HG03439 (cell line): ENCODE data around the gene DNAJC6.

ENCODE experiments used
- ATAC-seq: cut with Tn5 transposase; IDR thresholded peaks from one replicate; pipeline ENCODE4 v1.9.1; 2021; ENCODE audit warnings: mild to moderate bottlenecking, moderate library complexity; ENCODE audit not compliant: unreplicated experiment

DNAJC6 gene

DNA sequence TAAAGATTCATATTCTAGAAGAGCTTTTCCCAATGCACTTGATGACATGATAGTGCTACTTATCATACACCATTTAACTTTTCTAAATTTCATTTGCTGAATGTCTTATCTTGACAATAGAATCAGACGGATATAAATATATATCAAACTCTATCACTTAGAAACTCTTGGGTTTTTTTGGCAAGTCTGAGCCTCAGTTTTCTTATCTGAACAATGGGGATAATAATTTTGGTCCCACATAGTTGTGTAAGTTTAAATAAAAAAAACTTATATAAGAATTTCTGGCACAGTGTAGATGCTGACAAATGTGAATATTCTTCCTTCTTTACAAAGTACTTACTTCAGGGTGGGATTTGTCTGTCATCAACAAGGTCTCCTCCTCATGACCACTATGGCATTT is 89.7 kb downstream of the DNAJC6 start:
- ATAC-seq: no peak

DNA sequence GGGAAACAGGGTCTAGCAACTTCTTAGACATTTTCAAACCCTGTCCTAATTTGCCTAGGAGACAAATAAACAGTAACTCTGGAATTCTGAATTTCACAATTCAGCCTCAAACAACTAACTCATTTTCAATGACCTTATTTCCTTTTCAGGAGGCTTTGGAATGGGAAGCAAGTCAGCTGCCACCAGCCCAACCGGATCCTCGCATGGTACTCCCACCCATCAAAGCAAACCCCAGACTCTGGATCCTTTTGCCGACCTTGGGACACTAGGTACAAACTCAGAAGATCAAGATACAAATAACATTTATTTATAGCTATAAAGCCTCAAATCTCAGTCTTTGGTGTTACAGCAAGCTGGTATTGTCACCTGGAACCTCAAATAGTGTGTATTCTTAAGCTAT is 92.3 kb downstream of the DNAJC6 start:
- ATAC-seq: no peak

DNA sequence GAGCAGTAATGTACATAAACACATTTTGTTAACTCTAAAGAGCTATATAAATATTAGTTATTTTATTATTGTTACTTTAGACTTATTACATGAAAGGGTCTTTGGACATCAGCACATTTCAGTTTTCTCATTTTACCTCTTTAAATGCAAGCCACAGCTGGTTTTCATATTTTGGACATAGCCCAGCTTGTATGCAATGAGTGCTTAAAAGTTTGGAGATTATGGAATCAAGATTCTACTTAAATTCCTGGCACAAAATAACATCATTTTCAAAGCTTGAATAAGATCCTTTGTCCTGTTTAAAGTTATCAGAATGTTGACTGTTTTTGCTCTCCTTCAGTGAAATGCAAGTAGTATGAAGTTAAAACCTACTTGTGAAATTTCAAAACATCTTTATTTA is 95.6 kb downstream of the DNAJC6 start:
- no peak for ATAC-seq

DNA sequence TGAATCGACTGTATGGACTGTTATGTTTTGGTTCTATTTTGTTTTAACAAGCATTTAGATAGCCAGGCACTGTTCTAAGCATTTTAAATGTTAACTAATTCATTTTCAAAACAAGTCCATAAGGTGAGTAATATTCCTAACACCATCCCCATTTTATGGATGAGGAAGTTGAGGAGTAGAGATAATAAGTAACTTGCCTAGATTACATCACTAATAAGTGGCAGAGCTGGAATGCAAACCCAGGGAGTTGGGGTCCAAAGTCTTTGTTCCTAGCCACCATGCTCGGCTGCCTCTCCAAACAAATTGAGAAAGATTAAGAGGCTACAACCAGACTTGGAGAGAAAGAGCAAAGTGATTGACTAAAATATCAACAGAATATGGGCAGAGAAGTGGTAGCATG is 98.5 kb downstream of the DNAJC6 start:
- no peak for ATAC-seq

DNA sequence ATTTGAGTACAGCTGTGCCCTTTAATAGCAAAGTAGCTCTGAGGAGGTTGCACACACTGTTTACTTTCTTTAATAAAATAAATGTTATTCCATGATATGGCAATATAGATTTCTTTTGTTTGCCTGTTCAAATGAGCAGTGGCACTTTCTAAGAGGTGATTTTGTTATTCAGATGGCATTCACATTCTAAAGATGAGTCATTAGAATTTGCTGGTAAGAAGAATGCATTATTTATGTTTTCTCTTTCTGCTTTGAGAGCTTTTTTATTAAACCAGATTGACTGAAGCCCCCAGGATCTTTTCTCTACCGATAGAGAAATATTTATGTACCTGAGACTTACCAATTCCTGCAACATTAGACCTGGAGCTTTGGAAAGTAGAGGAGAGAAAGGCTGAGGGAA is 100.0 kb downstream of the DNAJC6 start:
- ATAC-seq: no peak

DNA sequence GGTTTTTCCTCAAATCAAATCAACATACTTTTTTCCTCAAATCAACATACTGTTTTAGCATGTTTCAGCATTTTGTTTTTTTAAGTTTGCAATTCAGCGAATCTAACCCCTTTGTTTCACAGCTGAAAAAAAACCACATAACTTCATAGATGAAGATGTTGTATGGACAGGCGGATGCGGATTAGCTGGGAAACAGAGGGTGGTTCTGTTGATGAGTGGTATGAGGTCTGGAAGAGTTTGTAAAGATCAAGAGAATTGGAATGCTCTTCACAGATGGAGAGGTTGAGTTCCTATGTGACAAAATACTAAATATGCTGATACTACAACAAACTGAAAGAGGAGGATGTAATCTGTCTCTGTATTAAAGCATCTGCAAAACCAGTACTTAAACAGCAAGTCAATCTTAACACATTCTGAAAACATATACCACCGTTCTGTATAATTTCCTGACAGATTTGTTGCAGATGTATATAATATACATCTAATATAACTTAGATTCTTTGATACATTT is 100.5 kb downstream of the DNAJC6 start:
- ATAC-seq: no peak

DNA sequence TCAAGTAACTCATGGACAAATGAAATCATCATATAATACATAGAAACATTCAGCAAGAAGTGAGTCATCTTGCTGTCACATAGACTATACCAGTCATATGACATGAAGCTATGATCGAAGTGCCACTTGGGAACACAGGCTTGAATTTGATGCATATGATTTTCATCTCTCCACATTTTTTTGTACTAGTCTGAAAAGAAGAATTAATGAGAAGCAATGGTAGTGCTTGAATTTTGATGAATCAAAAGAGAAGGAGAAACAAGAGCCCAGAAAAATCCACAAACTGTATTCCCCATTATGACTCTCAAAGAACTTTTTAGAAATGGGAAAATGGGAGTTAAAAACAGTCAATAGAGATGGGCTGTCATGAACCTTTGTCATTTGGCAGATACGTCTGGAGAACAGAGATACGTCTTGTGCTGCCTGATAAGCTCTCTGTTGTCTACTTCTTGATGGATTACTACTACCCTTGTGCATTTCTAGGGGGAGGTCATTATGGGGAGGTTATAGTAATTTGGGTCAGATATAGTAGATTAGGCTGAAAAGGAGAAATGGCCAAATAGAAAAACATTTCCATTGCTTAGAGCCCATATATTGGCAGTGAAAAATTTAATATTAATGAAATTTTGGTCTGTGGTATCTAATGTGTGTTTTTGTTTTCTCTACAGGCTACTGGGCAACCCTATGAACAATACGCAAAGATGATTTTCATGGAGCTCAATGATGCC is 103.1 kb downstream of the DNAJC6 start:
- ATAC-seq: no peak

DNA sequence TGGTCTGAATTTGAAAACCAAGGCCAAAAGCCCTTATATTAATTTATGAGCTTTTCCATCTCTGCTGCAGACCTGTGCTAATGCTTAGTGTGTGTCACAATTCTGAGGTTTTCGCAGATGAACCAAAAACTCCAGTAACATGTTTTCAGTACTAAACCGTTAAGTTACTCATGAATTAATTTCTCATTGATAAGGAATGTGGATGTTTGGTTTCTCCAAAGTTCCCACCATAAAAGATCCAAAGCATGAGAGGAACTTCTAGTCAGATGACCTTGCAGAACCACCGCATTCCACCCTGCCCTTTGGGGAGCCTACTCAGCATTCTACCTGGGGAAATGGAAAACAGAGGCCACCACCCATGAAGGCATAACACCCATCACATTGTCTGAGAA is 103.6 kb downstream of the DNAJC6 start:
- ATAC-seq: no peak

DNA sequence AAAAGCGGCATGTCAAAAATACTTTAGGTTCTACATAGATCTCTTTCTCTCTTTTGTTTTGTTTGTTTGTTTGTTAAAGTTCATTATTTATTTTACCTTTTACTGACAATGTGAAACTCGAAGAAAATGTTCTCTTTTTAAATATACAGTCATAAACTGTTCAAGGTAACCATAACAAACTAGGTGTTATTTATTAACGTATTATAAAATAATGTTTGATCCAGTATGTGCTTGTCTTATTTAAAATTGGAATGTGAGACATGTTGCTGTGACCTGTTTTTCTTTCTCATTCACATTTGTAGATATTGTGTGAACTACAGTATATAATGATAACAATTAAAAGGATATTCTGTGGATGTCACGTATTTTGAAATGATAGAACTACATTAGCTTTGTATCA is 105.2 kb downstream of the DNAJC6 start:
- no peak for ATAC-seq

DNA sequence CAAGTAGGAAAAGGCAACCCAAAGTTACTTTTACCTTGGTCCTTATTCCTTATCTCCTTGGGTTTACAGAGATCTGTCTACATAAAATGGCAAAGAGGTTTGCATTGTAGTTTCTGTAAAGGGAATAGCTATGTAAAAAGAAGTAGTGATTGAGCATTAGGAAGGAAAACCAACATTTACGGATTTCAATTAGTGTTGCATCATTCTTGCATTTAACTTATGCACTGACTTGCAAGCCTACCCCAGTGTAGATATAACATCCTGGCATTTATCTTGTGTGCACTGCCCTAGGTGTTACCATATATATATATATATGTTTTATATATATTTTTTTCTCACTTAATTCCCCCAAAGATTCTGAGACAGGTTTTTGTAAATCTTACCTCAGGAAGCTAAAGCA is 107.4 kb downstream of the DNAJC6 start:
- no peak for ATAC-seq

DNA sequence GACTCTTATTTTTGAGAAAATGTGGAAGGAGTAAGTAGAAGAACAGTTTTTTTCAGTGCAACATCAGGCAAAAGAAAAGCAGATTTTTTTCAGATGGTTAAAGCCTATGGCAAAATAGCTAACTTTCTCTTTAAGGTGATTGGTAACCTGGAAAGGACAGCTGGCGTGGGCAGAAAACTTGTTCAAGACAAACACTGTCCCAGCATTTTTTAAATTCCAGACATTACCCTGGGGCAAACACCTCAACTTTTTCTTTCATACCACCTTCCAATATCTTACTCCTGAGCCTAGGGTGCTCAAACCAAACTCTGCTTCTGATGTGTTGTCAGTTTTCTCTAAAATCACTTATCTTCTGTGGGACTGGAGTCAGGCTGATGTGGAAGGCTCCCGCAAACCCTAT is 108.4 kb downstream of the DNAJC6 start:
- ATAC-seq: no peak

DNA sequence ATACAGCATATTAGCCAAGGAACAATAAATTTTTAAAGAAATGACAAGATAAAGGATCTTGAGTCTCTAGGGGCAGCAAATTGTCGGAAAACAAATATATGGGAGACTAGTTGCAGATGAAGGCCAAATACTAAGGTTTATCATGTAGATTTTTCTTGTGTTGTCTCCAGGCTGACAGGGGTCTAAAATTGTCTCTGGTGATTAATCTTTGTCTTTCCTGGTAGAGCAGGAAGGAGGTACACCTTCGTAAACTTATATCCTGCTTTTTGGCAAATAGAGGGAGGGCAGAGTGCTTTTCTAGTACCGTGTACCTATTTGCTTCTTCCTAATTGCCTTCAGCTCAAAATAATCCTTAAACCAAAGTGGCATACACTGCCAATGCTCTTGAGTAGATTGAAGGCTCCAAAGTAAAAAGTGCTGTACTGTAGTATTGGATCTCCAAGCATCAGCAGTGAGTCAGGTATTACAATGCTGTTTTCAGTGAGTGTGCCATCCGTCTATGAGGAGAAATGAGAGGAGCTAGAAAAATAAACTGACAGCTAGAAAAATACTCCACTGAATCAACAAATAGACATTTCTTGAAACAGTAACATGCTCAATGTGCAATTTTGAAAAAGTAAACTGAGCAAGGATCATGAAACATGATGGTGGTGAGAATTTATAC is 109.3 kb downstream of the DNAJC6 start:
- no peak for ATAC-seq

DNA sequence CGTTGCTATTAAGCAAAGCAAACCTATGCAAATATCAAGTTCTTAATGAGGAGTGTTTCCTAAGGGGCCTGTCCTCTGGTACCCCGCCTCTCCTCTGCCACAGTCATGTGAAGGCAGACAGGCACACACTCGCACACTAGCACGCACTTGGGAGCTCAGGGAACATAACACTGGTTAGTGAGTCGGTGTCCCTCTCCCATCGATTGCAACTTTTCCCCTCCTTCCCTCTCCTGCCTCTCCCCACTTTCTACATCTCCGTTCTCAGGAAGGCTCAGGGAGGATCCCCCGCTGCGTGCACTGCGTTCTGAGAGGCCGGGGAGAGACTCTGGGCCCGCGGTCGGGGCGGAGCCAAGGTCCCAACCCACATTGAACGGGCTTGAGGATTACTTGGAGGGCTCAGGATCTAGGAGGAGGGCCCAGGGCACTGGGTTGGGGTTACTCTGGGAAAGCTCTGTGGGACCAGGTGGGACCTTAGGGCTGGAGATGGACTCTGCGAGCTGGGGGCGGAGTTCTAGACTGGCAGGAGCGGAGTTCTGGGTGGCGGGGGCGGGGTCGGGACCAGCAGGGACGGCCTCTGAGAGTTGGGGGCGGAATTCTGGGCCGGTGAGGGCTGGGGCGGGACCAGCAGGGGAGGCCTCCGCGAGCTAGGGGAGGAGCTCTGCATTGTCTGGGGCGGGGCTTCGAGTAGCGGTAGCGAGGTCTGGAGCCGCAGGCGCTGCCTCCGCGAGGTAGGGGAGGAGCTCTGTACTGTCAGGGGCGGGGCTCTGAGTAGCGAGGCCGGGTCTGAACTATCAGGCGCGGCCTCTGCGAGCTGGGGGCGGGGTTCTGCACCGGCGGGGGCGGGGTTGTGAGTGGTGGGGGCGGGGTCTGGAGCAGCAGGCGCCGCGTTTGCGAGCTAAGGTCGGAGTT is 110.6 kb downstream of the DNAJC6 start:
- peak; percentile 91 for ATAC-seq

DNA sequence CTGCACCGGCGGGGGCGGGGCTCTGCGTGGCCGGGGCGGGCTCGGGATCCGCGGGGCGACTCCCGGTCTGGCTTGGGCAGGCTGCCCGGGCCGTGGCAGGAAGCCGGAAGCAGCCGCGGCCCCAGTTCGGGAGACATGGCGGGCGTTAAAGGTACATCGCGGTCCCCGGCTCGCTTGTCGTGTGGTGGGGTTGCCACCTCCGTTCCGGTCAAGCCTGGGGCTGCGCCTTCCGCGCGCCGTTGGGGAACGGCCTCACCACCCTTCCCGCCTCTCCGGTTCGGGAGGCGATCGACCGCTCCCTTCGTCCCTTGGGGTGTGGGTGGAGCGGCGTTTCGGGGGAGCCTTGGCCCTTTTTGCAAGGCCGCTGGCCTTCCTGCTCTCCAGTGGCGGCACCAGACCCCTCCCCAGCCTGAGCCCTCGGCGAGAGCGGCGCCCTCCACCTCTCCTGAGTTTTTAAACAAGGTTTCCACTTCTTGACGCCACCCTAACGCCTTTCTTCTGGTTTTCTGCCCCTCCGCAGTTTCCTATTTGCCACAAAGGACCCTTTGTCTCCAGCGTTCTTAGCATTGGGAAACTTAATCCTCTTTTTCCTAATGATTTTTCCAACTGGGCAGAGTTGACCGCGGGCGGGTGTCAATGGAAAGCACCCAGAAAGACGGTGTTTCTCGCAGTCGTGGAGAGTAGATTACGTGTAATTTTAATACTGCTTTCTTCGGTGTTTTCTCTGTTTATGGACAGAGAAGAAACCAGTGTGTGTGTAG is 111.4 kb downstream of the DNAJC6 start, which contains the start of the genes LEPR and LEPROT:
LEPR (plus strand) TSS at position 79 of the 761 bp plus-strand sequence. CDS start 144,898 bp downstream, outside the sequence.
LEPROT (plus strand) TSS at position 79 of the 761 bp plus-strand sequence; CDS start at position 136, 57 bp downstream.
- ATAC-seq: peak; percentile 64

DNA sequence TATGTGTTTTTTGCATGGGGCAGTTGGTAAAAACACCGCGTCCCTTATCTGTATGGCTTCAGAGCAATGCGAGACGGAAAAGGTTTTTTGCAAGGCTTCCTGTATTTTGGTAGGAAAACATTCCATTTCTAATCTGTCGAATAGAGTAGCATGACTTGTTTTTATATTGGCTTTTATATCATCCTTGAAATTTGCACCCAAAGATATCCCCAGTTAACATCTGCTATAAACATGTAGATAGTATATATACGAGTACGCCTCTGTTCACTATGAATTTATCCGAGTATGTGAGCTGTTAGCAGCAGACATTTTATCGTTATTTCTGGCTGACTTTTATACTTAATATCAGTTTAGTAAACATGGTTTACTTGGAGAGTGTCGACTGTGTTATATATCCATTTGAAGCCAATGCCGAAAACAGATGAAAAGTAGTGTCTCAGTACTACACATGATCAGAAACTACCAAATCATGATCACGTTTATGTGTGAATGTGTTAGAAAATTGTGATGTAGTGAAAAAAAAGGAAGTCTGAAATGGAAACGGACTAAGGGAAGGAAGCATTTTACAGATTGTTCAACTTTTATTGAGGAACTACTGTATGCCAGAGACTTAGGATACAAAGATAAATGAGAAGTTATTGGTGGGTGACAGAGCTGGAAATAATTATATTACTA is 112.1 kb downstream of the DNAJC6 start:
- ATAC-seq: no peak

DNA sequence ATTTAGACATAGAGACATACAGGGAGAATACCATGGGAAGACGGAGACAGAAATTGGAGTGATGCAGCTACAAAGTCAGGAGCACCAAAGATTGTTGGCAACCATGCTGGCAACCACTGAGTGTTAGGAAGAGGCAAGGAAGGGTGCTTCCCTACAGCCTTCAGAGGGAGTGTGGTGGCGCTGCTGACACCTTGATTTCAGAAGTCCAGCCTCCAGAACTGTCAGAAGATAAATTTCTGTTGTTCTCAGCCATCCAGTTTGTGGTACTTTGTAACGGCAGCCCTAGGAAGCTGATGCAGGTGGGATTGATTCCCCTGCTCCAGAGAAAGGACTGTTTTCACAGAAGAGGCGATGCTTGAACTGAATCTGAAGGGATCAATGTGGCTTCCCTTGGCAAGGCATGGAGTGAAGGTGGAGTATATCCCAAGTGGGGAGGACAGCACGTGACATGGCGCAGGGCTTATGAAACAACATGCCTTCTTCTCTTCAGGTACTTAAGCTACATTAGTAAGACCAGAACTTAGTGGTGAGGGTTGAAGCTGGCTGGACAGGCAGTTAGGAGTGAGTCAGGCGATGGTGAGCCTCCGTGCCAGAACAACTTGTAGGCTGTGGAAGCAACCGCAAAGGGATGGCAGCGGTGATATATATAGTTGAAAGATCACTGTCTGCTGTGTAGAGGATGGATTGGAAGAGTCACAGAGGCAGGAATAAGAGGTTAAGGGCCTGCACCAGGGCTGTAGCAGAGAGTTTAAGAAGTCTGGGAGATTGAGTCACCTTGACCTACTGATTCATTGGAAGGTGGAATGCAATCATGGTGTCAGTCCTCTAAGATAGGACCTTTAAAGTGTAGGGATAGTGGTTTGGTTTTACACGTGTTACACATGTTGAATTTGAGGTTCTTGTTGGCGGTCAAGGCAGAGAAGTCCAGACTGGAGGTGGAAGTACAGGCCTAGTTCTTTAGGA is 113.2 kb downstream of the DNAJC6 start:
- no peak for ATAC-seq

DNA sequence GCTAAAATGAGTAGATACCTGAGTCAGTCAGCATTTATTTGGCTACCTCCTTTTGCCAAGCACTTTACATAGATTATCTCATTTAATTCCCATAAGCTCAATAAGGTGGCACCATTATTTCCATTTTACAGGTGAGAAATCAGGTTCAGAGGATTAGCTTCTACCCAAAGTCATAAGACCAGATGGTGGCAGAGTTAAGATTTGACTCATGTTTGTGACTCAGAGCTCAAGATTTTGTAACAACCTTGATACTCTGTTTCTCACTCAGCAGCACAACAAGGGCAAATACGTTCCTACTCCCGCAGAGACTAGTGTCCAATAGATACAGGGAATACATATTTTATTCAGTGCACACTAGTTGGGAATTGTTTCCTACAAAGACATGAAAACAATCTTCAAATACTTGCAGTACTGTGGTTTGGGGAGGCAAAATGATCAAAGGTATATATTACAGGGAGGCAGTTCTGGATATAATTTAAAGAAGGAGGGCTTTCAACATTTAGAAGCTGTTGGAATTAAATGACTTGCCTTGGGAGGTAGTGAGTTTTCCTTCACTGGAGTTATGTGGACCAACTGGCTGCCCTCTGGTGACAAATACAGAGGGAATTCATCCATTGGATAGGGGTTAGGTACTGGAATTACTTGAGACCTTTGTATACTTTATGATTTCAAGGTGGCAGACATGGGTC is 114.7 kb downstream of the DNAJC6 start:
- no peak for ATAC-seq

DNA sequence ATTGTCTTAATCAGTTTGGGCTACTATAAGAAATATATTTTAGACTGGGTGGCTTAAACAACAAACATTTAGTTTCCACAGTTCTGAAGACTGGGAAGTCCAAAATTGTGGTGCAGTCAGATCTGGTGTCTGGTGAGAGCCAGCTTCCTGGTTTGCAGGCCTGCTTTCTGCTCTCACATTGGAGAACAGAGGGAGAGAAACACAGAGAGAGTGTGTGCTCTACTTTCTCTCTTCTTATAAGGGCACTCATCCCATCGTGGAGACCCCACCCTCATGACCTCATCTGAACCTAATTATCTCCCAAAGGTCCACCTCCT is 115.2 kb downstream of the DNAJC6 start:
- ATAC-seq: no peak
